Stimulated activated CD8-positive, alpha-beta memory T cell treated with anti-CD3 and anti-CD28 coated beads, Interleukin-4, amount 100 ng/mL, for 24 hours (primary cell): ENCODE results near the gene ZDHHC1.

Source experiments
- DNase-seq: peaks from one replicate; pipeline ENCODE4 v3.0.0-alpha.2; 2020; ENCODE audit warnings: low read depth

ZDHHC1 gene

GRCh38 chr16:67447508-67448076 is 31.3 kb upstream of the ZDHHC1 start:
- DNase-seq, result peak; percentile 61

DNA sequence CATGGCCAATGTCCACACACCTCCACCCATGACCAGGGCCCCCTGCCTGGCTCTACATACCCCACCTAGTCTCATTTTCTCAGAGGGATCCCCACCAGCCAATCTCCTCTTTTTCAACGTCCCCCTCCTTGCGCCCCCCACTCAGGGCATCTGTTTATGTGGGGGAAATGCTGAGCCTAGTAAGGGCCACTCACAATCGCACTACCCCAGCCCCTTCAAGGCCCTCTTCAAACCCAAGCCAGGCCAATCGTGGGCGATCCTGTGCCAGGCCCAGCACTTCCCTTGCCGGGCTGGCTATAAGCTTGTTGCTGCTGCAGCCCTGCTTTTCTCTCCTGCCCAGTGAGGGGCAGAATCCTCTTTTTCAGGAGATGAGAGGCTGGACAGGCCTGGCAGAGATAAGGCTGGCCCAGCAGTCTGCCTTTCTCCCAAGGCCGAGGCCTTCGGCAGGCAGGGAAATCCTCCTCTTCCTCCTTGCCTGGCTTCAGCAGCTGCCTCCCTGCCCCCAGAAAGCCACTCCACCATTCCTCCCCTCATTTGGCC is 30.8 kb upstream of the ZDHHC1 start:
- no peak for DNase-seq

DNA sequence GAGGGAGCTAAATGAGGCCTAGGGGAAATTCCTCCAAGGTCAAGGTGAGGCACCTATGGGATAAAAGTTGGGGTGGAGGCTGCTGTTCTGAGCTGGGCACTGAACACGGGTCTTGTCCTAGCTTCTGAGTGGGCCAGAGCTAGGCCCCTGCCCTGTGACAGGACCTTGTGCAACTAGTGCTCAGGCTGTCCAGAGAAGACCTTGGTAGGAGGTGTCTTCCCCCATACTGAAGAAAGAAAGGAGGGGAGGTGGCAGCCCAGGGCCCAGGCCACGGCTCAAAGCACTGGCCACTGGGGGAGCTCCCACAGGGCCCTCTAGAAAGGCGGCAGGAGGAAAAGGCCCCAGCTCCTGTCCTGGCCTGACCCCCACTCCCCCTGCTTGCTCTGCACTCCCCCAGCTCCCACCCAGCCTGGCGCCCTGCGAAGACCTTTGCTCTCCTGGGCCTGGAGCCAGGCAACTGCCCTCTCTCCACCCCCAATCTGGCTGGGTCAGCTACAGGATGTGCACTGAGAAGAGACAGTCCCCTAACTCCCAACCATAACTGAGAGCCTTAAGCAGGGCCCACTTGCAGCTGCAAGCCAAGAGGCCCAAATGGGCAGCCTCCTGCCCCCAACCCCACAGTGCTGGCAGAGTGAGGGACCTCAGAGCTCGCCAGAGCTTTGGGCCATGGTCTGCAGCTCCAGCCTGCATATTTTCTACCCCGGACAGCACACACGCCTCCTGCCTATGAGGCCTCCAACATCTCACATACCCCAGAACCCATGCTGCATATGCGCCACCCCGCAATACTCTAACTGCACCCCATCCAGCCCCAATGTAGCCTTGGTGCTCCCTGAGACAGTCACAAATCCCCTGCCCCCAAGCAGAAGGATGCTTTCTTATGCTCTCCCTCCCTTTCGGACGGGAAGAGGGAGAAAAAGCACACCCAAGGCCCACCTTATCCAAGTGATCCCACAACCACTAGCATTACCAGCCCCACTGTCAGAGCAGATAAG is 29.9 kb upstream of the ZDHHC1 start:
- DNase-seq, result no peak

DNA sequence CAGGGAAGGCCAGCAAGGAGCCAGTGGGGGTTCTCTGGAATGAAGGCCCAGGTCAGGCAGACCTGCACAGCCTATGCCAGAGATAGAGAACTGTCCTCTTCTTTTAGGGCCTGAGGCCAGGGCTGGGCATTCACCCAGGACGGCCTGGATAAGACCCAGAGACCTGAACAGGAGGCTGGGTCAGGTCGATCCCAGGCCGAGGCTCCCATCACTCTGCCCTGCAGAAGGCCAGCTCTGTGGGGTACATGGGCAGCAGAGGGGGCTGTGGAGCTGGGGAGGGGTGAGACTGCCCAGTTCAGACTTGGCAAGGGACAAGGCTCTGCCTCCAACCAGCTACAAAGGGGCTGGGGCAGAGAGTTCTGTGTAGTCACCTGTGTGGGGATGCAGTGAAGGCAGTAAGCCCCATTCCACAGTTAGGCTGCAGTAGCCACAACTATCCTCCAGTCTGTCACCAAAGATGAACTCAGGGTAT is 29.2 kb upstream of the ZDHHC1 start:
- no peak for DNase-seq

- no peak for DNase-seq
Observed at GRCh38 chr16:67445126-67445426, 28.8 kb upstream of the ZDHHC1 start.

DNA sequence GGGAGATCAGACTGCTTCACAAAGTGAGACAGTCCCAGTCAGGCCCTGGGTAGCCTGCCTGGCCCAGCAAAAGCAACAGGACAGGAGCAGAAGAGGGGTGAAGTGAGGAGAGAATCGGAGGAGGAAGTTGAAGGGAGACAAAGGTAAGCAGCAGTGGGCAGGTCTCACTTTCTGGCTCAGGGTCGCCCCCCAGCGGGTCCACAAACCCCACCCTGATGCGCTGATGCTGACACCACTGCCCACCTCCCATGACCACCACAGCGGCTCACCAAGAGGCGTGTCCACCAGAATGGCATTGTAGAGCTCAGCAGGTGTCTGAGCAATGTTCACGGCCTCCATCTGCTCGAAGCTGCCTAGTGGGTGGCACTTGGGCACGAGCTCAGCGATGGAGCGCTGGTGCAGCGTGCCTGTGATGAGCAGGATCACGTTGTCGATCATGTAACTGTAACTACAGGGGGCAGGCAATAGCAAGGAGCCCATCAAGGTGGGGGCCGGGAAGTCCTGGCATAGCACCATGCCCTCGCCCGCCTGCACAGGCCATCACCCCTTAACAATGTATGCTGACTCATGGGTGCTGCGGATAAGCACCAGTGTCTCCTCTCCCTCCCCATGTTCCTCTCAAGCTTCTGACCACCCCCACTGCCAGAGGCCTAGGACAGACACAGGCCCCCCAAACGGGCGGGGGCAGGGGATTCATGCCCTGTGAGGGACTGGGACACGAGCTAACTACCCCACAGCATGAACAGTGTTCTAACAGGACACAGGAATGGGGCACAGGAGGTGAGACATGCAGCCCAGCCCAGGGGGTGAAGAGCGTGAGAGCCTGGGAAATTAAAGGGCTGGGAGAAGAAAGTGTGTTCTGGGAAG is 28.2 kb upstream of the ZDHHC1 start:
- no peak for DNase-seq

GRCh38 chr16:67443265-67443664 is 27.0 kb upstream of the ZDHHC1 start:
- no peak for DNase-seq

DNA sequence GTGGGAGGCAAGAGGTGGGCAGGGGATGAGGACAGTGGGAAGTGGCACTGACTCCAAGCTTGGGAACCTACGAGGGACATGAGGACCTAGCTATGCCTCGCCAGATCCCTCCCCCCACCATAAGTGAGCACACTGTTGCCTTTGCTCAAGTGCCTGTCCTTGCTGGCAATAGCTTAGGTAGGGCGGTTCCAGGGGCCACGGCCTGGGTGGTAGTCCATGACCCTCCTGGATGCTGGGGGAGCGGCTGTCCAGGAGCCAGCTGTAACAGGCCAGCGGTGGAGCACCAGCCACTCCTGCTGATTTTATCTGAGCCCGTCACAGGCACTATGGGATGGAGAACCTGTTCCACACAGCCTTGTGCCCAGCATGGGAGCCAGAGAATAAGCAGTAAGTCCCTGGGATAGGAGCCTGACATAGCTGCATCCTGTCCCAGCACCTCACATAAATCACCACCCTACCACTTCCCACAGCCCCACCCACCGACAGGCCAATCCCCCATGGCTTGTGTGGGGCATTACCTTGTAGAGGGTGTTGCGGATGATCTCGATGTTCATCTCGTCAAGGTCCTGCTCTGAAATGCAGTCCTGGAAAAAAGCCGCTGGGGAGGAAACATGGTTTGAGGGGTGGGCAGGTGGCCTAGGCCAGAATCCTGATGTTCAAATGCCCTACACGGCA is 26.4 kb upstream of the ZDHHC1 start:
- DNase-seq, result no peak

GRCh38 chr16:67441907-67442306 is 25.6 kb upstream of the ZDHHC1 start:
- no peak for DNase-seq

- no peak for DNase-seq
Observed at GRCh38 chr16:67441271-67441753, 25.0 kb upstream of the ZDHHC1 start.

DNA sequence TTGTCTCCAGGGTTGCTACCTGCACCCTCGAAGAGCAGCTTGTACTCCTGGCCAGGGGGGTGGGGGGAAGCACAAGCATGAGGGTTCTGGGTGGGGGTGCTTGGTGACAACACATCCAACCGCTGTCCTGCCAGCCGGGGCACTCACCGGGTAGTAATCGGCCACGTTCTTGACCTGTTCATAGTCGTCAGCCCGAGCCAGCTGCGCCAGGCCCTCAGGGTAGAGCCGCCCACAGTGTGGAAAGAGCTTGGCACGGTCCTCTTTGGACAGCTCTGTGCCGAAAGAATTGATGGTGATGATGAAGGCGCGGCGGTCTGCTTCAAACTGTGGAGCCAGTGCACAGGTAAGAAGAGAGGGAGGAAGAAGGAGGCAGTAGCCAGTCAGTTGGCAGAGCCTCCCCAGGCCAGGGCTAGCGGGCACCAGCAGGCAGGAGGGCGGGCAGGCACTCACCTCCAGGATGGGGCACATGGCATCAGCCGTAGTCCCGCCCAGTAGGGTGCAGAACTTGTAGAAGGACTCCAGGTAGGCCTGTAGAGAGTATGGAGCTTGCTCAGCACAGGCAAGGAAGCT is 22.6 kb upstream of the ZDHHC1 start:
- no peak for DNase-seq

DNA sequence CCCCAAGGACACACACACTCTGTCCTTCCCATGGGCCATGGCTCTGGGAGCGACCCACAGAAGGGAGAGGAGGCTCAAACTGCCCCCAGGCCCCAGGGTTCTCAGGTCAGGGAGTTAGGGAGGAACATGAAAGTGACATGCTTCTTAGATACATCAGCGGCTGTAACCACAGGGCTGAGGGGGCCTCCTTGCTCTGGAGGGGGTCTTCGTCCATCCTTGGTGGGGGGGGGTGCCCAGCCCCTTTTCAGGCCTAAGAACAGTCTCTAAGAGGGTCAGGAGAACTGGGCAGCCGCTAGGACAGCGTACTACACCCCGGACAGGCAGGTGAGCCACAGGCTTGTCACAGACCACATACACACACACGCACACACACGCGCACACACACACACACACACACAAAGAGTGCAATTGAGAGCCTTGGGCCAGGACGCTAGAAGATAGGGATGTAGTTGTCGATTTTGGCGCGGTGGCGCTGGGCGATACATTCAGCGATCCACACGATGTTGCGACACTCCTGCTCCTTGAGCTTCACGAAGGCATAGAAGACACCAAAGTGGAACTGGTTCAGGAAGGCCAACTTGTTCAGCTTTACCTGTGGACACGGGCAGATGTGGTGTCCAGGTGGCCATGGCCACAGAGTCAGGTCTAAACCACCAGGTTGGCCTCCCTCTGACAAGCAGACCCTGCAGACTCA is 22.0 kb upstream of the ZDHHC1 start:
- DNase-seq, result no peak

DNA sequence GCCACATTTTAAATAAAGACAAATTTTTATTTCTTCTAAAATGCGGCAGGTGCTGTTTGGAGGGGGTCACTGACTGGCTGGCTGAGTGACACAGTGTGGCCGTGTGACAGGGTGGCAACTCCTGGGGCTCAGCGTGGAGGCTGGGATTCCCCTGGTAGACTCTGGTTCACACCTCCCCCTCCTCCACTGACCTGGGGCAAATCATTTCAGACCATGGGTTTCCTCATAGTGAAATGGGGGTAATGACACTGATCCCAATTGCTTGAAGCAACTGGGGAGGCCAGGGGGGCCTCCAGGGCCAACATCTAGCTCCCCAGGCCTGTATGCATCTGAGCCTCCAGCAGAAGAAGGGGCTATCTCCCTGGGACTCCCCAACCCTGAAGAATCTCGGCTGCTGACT is 21.2 kb upstream of the ZDHHC1 start:
- no peak for DNase-seq

- DNase-seq, result no peak
Observed at GRCh38 chr16:67436640-67437193, 20.4 kb upstream of the ZDHHC1 start.

GRCh38 chr16:67435758-67436164 is 19.5 kb upstream of the ZDHHC1 start:
- DNase-seq, result no peak

- no peak for DNase-seq
Observed at GRCh38 chr16:67433131-67433719, 16.9 kb upstream of the ZDHHC1 start.

GRCh38 chr16:67432506-67432890 is 16.2 kb upstream of the ZDHHC1 start:
- no peak for DNase-seq

GRCh38 chr16:67431775-67432505 is 15.7 kb upstream of the ZDHHC1 start:
- DNase-seq, result no peak
